Measurements from ENCODE around the gene PREB.
A peak's percentile ranks its signal among the peaks of the same experiment; 100 is the strongest.

Gene PREB

GRCh38 chr2:27094353-27094984 is 40.0 kb downstream of the PREB start:
- DNase-seq: no peak

- no peak for DNase-seq
Observed at GRCh38 chr2:27093430-27094352, 40.7 kb downstream of the PREB start.

- no peak for DNase-seq
Observed at GRCh38 chr2:27092696-27093429, 41.6 kb downstream of the PREB start.

- no peak for DNase-seq
Observed at GRCh38 chr2:27091746-27092695, 42.4 kb downstream of the PREB start.

GRCh38 chr2:27089111-27089954 is 45.1 kb downstream of the PREB start:
- DNase-seq: no peak

GRCh38 chr2:27088634-27089033 is 45.8 kb downstream of the PREB start:
- DNase-seq: no peak

- DNase-seq: no peak
Observed at GRCh38 chr2:27087823-27088410, 46.5 kb downstream of the PREB start.

- no peak for DNase-seq
Observed at GRCh38 chr2:27086724-27087593, 47.5 kb downstream of the PREB start, which contains the start of gene KHK. Gene KHK, plus strand, starts transcription at chr2:27086772. Its CDS starts 488 bp downstream, at chr2:27087260.

- peak; percentile 98 for DNase-seq
Observed at GRCh38 chr2:27086090-27086723, 48.2 kb downstream of the PREB start.

GRCh38 chr2:27085673-27086089 is 48.8 kb downstream of the PREB start:
- peak; percentile 62 for DNase-seq

- DNase-seq: no peak
Observed at GRCh38 chr2:27085062-27085672, 49.3 kb downstream of the PREB start.

GRCh38 chr2:27084297-27085061 is 50.0 kb downstream of the PREB start:
- no peak for DNase-seq

- DNase-seq: no peak
Observed at GRCh38 chr2:27083410-27084296, 50.8 kb downstream of the PREB start.

GRCh38 chr2:27082773-27083409 is 51.5 kb downstream of the PREB start:
- DNase-seq: no peak

- DNase-seq: no peak
Observed at GRCh38 chr2:27081984-27082772, 52.3 kb downstream of the PREB start.

All from activated CD4-positive, alpha-beta T cell treated with anti-CD3 and anti-CD28 coated beads, Interleukin-10, Interleukin-2, amounts not matched to agents 100 ng/mL and 50 ng/mL, durations not matched to agents 16 hours and 8 hours (primary cell).